ENCODE data around the gene ZNF76. TPM values are rescaled to one million over a fixed set of nuclear protein-coding genes. Genes with fewer than 3 reads are reported as not detected.

Gene ZNF76
- polyA plus RNA-seq, 1 of the 3 experiments (the other 2 are of a cell fraction), result 19.7 TPM

- TF ChIP-seq MXI1 (IDR thresholded peaks at IDR 0.05; ENCODE audit: low read depth, low read length) (no peak), USF1 (IDR thresholded peaks at IDR 0.05; ENCODE audit: borderline replicate concordance, low read depth) (no peak)
Measured at GRCh38 chr6:35218456-35218855, 41.1 kb upstream of the ZNF76 start (continued).

GRCh38 chr6:35219683-35220326 lies 39.7 kb upstream of the ZNF76 start:
- Histone ChIP-seq H3K36me3 (replicated peaks in 1 of 2; ENCODE audit: control insufficient read depth in 1 of 2, insufficient read depth in 2 of 2, low read length in 1 of 2) (no peaks in the 10 kb centered on the region), H3K79me2 (ENCODE audit: insufficient read depth) (peaks cover 6% of the 10 kb centered on the region; the same call in 1 of the 2 replicates), H3K4me2 (no peak overlapping the region), H3K9me2 (no peaks in the 10 kb centered on the region), H3K4me3 (ENCODE audit: low read depth in 2 of 2, low read length in 1 of 2) (no peak overlapping the region), H3K9ac (no peak overlapping the region), H3K27ac (ENCODE audit: low read depth in 2 of 2, low read length in 1 of 2) (no peak overlapping the region), H4K20me1 (ENCODE audit: insufficient read depth) (no peaks in the 10 kb centered on the region), H2AFZ (ENCODE audit: low read depth) (no peak overlapping the region), H3K9me3 (no peaks in the 10 kb centered on the region), H3K4me1 (ENCODE audit: control insufficient read depth in 1 of 2, insufficient read depth in 2 of 2, low read depth in 1 of 2, low read length in 1 of 2) (no peaks in the 10 kb centered on the region; a peak in 1 of 4 replicates), H3K27me3 (ENCODE audit: insufficient read depth) (no peaks in the 10 kb centered on the region), H3F3A (replicated peaks; ENCODE audit: insufficient read depth) (no peaks in the 10 kb centered on the region)
- no peak for DNase-seq
- ChIA-PET CTCF (interaction anchor here (0.8 to 8.7 kb wide), 5 partner anchors 10 to 80 kb away, joined by 3 to 57 read pairs (median 6); no protein-coding TSS in a partner anchor), POLR2A (no interaction called here)
- 77% methylated on average over 4 of the region's 4 CpGs for WGBS (ENCODE audit: low lambda C conversion rate)
- TF ChIP-seq POLR2AphosphoS5 (IDR thresholded peaks at IDR 0.05; ENCODE audit: low read depth, low read length), result no peak
- no peak for TF ChIP-seq FOXJ3 (CRISPR knock-in tag; IDR thresholded peaks at IDR 0.05)
- TF ChIP-seq TEAD4 (IDR thresholded peaks at IDR 0.05; ENCODE audit: borderline replicate concordance, insufficient read depth), result no peak
- TF ChIP-seq YY1 (IDR thresholded peaks at IDR 0.05; ENCODE audit: low read depth), result no peak
- TF ChIP-seq MEF2A (IDR thresholded peaks at IDR 0.05; ENCODE audit: borderline replicate concordance, low read depth), result no peak
- TF ChIP-seq TCF12 (IDR thresholded peaks at IDR 0.05), result no peak
- TF ChIP-seq USF1 (IDR thresholded peaks at IDR 0.05; ENCODE audit: borderline replicate concordance, low read depth), result no peak
- TF ChIP-seq SMC3 (IDR thresholded peaks at IDR 0.05; ENCODE audit: low read depth, low read length), result no peak
- no peak for TF ChIP-seq EP300 (IDR thresholded peaks at IDR 0.05; ENCODE audit: borderline replicate concordance in 1 of 2, low read depth in 1 of 2, low read length in 1 of 2)
- no peak for TF ChIP-seq NFIC (IDR thresholded peaks at IDR 0.05; ENCODE audit: borderline replicate concordance)
- no peak for TF ChIP-seq GATA2 (CRISPR knock-in tag; IDR thresholded peaks at IDR 0.05)
- no peak for TF ChIP-seq FOSL2 (IDR thresholded peaks at IDR 0.05; ENCODE audit: borderline replicate concordance, low read depth)
- TF ChIP-seq REST (IDR thresholded peaks at IDR 0.05; ENCODE audit: low read depth, low read length), result no peak
- no peak for TF ChIP-seq TAF1 (IDR thresholded peaks at IDR 0.05; ENCODE audit: borderline replicate concordance, low read depth, low read length)
- TF ChIP-seq FOXM1 (IDR thresholded peaks at IDR 0.05; ENCODE audit: low read depth), result no peak
- TF ChIP-seq RCOR1 (IDR thresholded peaks at IDR 0.05; ENCODE audit: low read length), result no peak
- no peak for TF ChIP-seq SIN3A (IDR thresholded peaks at IDR 0.05; ENCODE audit: borderline replicate concordance, low read depth, low read length)
- no peak for TF ChIP-seq NRF1 (IDR thresholded peaks at IDR 0.05; ENCODE audit: low read depth, low read length)
- TF ChIP-seq RAD21 (IDR thresholded peaks at IDR 0.05; ENCODE audit: low read length), result no peak
- no peak for TF ChIP-seq EZH2phosphoT487 (IDR thresholded peaks at IDR 0.05; ENCODE audit: borderline replicate concordance, low read depth)

Measured in SK-N-SH (cell line).